Astrocyte (in vitro differentiated cells and primary cell): ENCODE results near the gene PRDM4. TPM values are rescaled to one million over a fixed set of nuclear protein-coding genes. Genes with fewer than 3 reads are reported as not detected.

Source experiments
- DNase-seq: peaks from one replicate; pipeline ENCODE4 v3.0.0-alpha.2; 2010; ENCODE audit warnings: low read depth
- FAIRE-seq: peaks from 2 replicates; lab custom pipeline; 2011; peaks lifted over from hg19 to GRCh38; lab: Jason Lieb, UNC
- H2AFZ ChIP-seq: 2 replicates; pipeline ENCODE4 v1.6.0; 2012; ENCODE audit warnings: low read depth, low read length, inconsistent platforms
- H3K27ac ChIP-seq: 2 replicates; pipeline ENCODE4 v1.5.1; 2011; ENCODE audit warnings: low read depth, low read length, inconsistent platforms
- H3K27me3 ChIP-seq: 2 replicates; pipeline ENCODE4 v1.6.0; 2011; ENCODE audit warnings: low read length, inconsistent platforms; ENCODE audit not compliant: insufficient read depth
- H3K36me3 ChIP-seq: 2 replicates; pipeline ENCODE4 v1.5.1; 2011; ENCODE audit warnings: low read length, inconsistent platforms; ENCODE audit not compliant: insufficient read depth
- H3K4me1 ChIP-seq: 2 replicates; pipeline ENCODE4 v1.5.1; 2011; ENCODE audit warnings: low read length, inconsistent platforms; ENCODE audit not compliant: insufficient read depth
- H3K4me2 ChIP-seq: 2 replicates; pipeline ENCODE4 v1.6.0; 2012; ENCODE audit warnings: low read length, inconsistent platforms
- H3K4me3 ChIP-seq: 2 replicates; pipeline ENCODE4 v1.5.1; 2011; ENCODE audit warnings: low read depth, mild to moderate bottlenecking, low read length, inconsistent platforms; ENCODE audit not compliant: insufficient read depth
- H3K79me2 ChIP-seq: 2 replicates; pipeline ENCODE4 v1.6.0; 2012; ENCODE audit warnings: mild to moderate bottlenecking, low read length, inconsistent platforms; ENCODE audit not compliant: insufficient read depth
- H3K9ac ChIP-seq: 2 replicates; pipeline ENCODE4 v1.6.0; 2012; ENCODE audit warnings: mild to moderate bottlenecking, low read length, inconsistent platforms
- H3K9me3 ChIP-seq: 2 replicates; pipeline ENCODE4 v1.5.1; 2012; ENCODE audit warnings: low read depth, mild to moderate bottlenecking, low read length, inconsistent platforms; ENCODE audit not compliant: insufficient read depth
- H4K20me1 ChIP-seq: 2 replicates; pipeline ENCODE4 v1.6.0; 2012; ENCODE audit warnings: low read length, inconsistent platforms; ENCODE audit not compliant: insufficient read depth
- H3K27ac Mint-ChIP-seq: one replicate; pipeline ENCODE4 v1.8.0; 2021; ENCODE audit warnings: mild to moderate bottlenecking, mixed read lengths; ENCODE audit not compliant: unreplicated experiment
- H3K27me3 Mint-ChIP-seq: one replicate; pipeline ENCODE4 v1.8.0; 2021; ENCODE audit warnings: low read depth, mixed read lengths; ENCODE audit not compliant: unreplicated experiment
- H3K36me3 Mint-ChIP-seq: one replicate; pipeline ENCODE4 v1.8.0; 2021; ENCODE audit warnings: low read depth, mixed read lengths; ENCODE audit not compliant: unreplicated experiment
- H3K4me1 Mint-ChIP-seq: one replicate; pipeline ENCODE4 v1.8.0; 2021; ENCODE audit warnings: low read depth, mixed read lengths; ENCODE audit not compliant: unreplicated experiment
- H3K4me3 Mint-ChIP-seq: one replicate; pipeline ENCODE4 v1.8.0; 2021; ENCODE audit warnings: mild to moderate bottlenecking, moderate library complexity, mixed read lengths; ENCODE audit not compliant: unreplicated experiment
- H3K9me3 Mint-ChIP-seq: one replicate; pipeline ENCODE4 v1.8.0; 2021; ENCODE audit warnings: mild to moderate bottlenecking, mixed read lengths; ENCODE audit not compliant: unreplicated experiment
- EZH2 ChIP-seq: IDR thresholded peaks from 2 replicates; pipeline ENCODE4 v1.6.1; 2012; ENCODE audit warnings: mild to moderate bottlenecking, low read length, inconsistent platforms; ENCODE audit not compliant: insufficient read depth
- total RNA-seq: library from RNA; stranded (reverse); gene quantifications from 2 replicates; pipeline ENCODE4 v1.2.1, GENCODE V29; 2021
- TF ChIP-seq, protein P1 (sequence below): IDR thresholded peaks from 2 replicates; pipeline ENCODE4 v1.5.1; 2011; ENCODE audit warnings: low read depth, mild to moderate bottlenecking, inconsistent platforms, low read length, moderate library complexity; ENCODE audit not compliant: insufficient read depth

Gene PRDM4
- total RNA-seq, 1 donor from 2014 or later, result 30.5 TPM

DNA sequence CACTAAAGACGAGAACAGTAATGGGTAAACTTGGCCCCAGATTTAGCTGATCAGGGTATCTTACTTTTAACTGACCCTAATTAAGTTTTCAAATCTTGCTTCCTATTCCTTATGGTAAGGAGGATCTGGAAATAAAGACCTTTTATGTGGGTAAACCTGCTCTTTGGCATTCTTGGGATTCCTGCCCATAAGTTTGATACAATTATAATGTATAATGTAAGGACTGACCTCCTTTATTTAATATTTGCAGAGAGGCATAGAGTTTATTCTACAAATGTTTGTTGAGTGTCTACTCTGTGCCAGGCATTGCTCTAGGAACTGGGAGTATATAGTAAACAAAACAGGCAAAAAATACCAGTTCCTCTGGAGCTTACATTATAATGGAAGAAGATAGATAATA, 4.4 kb upstream of the PRDM4 start:
- H3K4me3 ChIP-seq, result no peak overlapping the region
- Mint-ChIP-seq H3K27me3 (peaks cover 10% of the 10 kb centered on the region), H3K9me3 (no peaks in the 10 kb centered on the region), H3K4me1 (no peaks in the 10 kb centered on the region), H3K36me3 (peaks cover 2% of the 10 kb centered on the region), H3K27ac (no peak overlapping the region), H3K4me3 (no peak overlapping the region)
- no peak overlapping the region for H2AFZ ChIP-seq
- no peak overlapping the region for H3K9ac ChIP-seq
- no peak overlapping the region for H3K4me2 ChIP-seq
- no peaks in the 10 kb centered on the region for H3K9me3 ChIP-seq
- H3K36me3 ChIP-seq, result no peaks in the 10 kb centered on the region
- peaks cover 6% of the 10 kb centered on the region for H3K79me2 ChIP-seq
- FAIRE-seq (no peak), DNase-seq (no peak)
- H3K27ac ChIP-seq, result no peak overlapping the region
- peaks cover 6% of the 10 kb centered on the region for H3K27me3 ChIP-seq
- peaks cover 5% of the 10 kb centered on the region for H3K4me1 ChIP-seq
- TF ChIP-seq EZH2, result no peak
- TF ChIP-seq, protein P1, sequence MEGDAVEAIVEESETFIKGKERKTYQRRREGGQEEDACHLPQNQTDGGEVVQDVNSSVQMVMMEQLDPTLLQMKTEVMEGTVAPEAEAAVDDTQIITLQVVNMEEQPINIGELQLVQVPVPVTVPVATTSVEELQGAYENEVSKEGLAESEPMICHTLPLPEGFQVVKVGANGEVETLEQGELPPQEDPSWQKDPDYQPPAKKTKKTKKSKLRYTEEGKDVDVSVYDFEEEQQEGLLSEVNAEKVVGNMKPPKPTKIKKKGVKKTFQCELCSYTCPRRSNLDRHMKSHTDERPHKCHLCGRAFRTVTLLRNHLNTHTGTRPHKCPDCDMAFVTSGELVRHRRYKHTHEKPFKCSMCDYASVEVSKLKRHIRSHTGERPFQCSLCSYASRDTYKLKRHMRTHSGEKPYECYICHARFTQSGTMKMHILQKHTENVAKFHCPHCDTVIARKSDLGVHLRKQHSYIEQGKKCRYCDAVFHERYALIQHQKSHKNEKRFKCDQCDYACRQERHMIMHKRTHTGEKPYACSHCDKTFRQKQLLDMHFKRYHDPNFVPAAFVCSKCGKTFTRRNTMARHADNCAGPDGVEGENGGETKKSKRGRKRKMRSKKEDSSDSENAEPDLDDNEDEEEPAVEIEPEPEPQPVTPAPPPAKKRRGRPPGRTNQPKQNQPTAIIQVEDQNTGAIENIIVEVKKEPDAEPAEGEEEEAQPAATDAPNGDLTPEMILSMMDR, result no peak
- peaks cover 1% of the 10 kb centered on the region for H4K20me1 ChIP-seq

DNA sequence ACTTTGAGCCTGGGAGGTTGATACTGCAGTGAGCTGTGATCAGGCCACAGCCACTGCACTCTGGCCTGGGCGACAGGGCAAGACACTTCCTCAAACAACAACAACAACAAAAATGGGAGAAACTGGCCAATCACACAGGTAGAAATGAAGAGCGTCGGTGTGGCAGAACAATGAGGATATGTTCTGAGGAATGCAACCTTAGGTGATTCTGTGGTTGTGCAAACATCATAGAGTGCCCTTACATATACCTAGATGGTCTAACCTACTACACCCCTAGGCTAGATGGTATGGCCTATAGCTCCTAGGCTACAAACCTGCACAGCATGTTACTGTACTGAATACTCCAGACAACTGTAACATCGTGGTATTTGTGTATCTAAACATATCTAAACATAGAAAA, 3.7 kb upstream of the PRDM4 start:
- Histone ChIP-seq H3K36me3 (no peaks in the 10 kb centered on the region), H3K9ac (no peak overlapping the region), H2AFZ (no peak overlapping the region), H3K4me2 (no peak overlapping the region), H4K20me1 (peaks cover 8% of the 10 kb centered on the region), H3K79me2 (peaks cover 13% of the 10 kb centered on the region), H3K4me1 (peaks cover 10% of the 10 kb centered on the region), H3K9me3 (no peaks in the 10 kb centered on the region), H3K4me3 (no peak overlapping the region), H3K27me3 (peaks cover 6% of the 10 kb centered on the region), H3K27ac (no peak overlapping the region)
- FAIRE-seq, result no peak
- Mint-ChIP-seq H3K27me3 (peaks cover 7% of the 10 kb centered on the region), H3K36me3 (peaks cover 2% of the 10 kb centered on the region), H3K4me1 (no peaks in the 10 kb centered on the region), H3K27ac (no peak overlapping the region), H3K9me3 (no peaks in the 10 kb centered on the region), H3K4me3 (no peak overlapping the region)
- TF ChIP-seq, protein P1, result no peak
- no peak for TF ChIP-seq EZH2
- no peak for DNase-seq

DNA sequence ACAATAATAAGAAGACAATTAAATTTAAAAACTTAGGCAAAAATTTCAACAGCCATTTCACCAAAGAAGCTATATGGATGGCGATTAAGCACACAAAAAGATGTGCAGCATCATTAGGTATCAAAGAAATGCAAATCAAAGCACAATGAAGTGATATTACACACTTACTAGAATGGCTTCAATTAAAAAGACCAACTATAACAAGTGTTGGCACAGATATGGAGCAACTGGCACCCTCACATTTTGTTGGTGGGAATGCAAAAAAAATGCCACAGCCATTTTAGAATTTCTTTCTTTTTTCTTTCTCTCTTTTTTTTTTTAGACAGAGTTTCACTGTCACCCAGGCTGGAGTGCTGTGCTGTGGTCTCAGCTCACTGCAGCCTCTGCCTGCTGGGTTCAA, 1.9 kb upstream of the PRDM4 start:
- Histone ChIP-seq H3K4me3 (no peak overlapping the region), H3K4me2 (no peak overlapping the region), H3K27ac (no peak overlapping the region), H3K79me2 (peaks cover 30% of the 10 kb centered on the region), H3K9me3 (no peaks in the 10 kb centered on the region), H3K4me1 (peaks cover 22% of the 10 kb centered on the region), H3K9ac (no peak overlapping the region), H3K36me3 (peaks cover 4% of the 10 kb centered on the region), H4K20me1 (peaks cover 20% of the 10 kb centered on the region), H3K27me3 (peaks cover 6% of the 10 kb centered on the region), H2AFZ (no peak overlapping the region)
- peaks cover 7% of the 10 kb centered on the region for H3K27me3 Mint-ChIP-seq
- DNase-seq (no peak), FAIRE-seq (no peak)
- H3K4me3 Mint-ChIP-seq, result no peak overlapping the region
- no peaks in the 10 kb centered on the region for H3K9me3 Mint-ChIP-seq
- H3K36me3 Mint-ChIP-seq, result peaks cover 2% of the 10 kb centered on the region
- TF ChIP-seq EZH2, result no peak
- TF ChIP-seq, protein P1, result no peak
- H3K27ac Mint-ChIP-seq, result no peak overlapping the region
- peaks cover 6% of the 10 kb centered on the region for H3K4me1 Mint-ChIP-seq
